DOHH2 (cell line): ENCODE results near the gene MAML2.
A peak's percentile ranks its signal among the peaks of the same experiment; 100 is the strongest.

Source experiments
- H3F3A ChIP-seq: fragments of 200-600 bp; sonication (generic), shearing (Covaris generic); 2 replicates; pipeline ENCODE4 v1.6.0; 2016; ENCODE audit warnings: antibody characterized with exemption, mild to moderate bottlenecking; ENCODE audit not compliant: control insufficient read depth, insufficient read depth
- H3K27ac ChIP-seq: fragments of 200-600 bp; sonication (generic); 2 replicates; pipeline ENCODE4 v1.5.1; 2014; ENCODE audit warnings: low read depth, mild to moderate bottlenecking, low read length, moderate library complexity
- H3K27me3 ChIP-seq: fragments of 200-600 bp; sonication (generic); 2 replicates; pipeline ENCODE4 v1.6.1; 2014; ENCODE audit warnings: mild to moderate bottlenecking, low read length, mixed read lengths; ENCODE audit not compliant: control insufficient read depth
- H3K36me3 ChIP-seq: fragments of 200-600 bp; sonication (generic); 2 replicates; pipeline ENCODE4 v1.6.1; 2014; ENCODE audit warnings: mild to moderate bottlenecking, low read length, moderate library complexity, mixed read lengths; ENCODE audit not compliant: control insufficient read depth
- H3K4me1 ChIP-seq: fragments of 200-600 bp; sonication (generic); 2 replicates; pipeline ENCODE4 v1.6.1; 2014; ENCODE audit warnings: mild to moderate bottlenecking, low read length, mixed read lengths; ENCODE audit not compliant: control insufficient read depth
- H3K4me2 ChIP-seq: fragments of 200-600 bp; sonication (generic); 2 replicates; pipeline ENCODE4 v1.6.0; 2014; ENCODE audit warnings: mild to moderate bottlenecking, low read length, moderate library complexity
- H3K4me3 ChIP-seq: fragments of 200-600 bp; sonication (generic); 2 replicates; pipeline ENCODE4 v1.5.1; 2014; ENCODE audit warnings: mild to moderate bottlenecking, low read length, mixed read lengths
- H3K79me2 ChIP-seq: fragments of 200-600 bp; sonication (generic); 2 replicates; pipeline ENCODE4 v1.6.1; 2014; ENCODE audit warnings: mild to moderate bottlenecking, low read length, mixed read lengths; ENCODE audit not compliant: control insufficient read depth
- H3K9me2 ChIP-seq: fragments of 200-600 bp; sonication (generic); replicated peaks from 2 replicates; pipeline ENCODE4 v1.6.1; 2014; ENCODE audit warnings: mild to moderate bottlenecking, low read length, mixed read lengths; ENCODE audit not compliant: control insufficient read depth
- H3K9me3 ChIP-seq: fragments of 200-600 bp; sonication (generic); 2 replicates; pipeline ENCODE4 v1.6.1; 2014; ENCODE audit warnings: antibody characterized with exemption, low read length, mixed read lengths; ENCODE audit not compliant: control insufficient read depth, insufficient read depth
- H4K20me1 ChIP-seq: fragments of 200-600 bp; sonication (generic); 2 replicates; pipeline ENCODE4 v1.6.0; 2014; ENCODE audit warnings: low read depth, mild to moderate bottlenecking, antibody characterized with exemption, low read length, moderate library complexity; ENCODE audit not compliant: control insufficient read depth, insufficient read depth
- CTCF ChIP-seq: fragments of 200-600 bp; sonication (generic); IDR thresholded peaks from one replicate; pipeline ENCODE4 v1.5.1; 2014; ENCODE audit warnings: antibody characterized with exemption, mild to moderate bottlenecking, low read depth, low read length; ENCODE audit not compliant: poor library complexity, severe bottlenecking
- EZH2phosphoT487 ChIP-seq: fragments of 200-600 bp; sonication (generic); IDR thresholded peaks from 2 replicates; pipeline ENCODE4 v1.6.1; 2017; ENCODE audit warnings: borderline replicate concordance, mild to moderate bottlenecking, antibody characterized with exemption, low read length, moderate library complexity, mixed read lengths

Gene MAML2

GRCh38 chr11:96254854-96255253 is 88.1 kb downstream of the MAML2 start:
- H3K4me2 ChIP-seq, result no peak overlapping the region
- H3K4me1 ChIP-seq, result peaks cover 61% of the 10 kb centered on the region
- H4K20me1 ChIP-seq, result no peaks in the 10 kb centered on the region
- no peaks in the 10 kb centered on the region; the same call in 1 of the 2 replicates for H3K9me3 ChIP-seq
- H3F3A ChIP-seq, result peaks cover 6% of the 10 kb centered on the region; the same call in 1 of the 2 replicates
- H3K79me2 ChIP-seq, result no peaks in the 10 kb centered on the region
- H3K27me3 ChIP-seq, result peaks cover 20% of the 10 kb centered on the region
- H3K9me2 ChIP-seq, result no peaks in the 10 kb centered on the region
- H3K27ac ChIP-seq, result no peak overlapping the region
- no peaks in the 10 kb centered on the region for H3K36me3 ChIP-seq
- no peak overlapping the region for H3K4me3 ChIP-seq
- TF ChIP-seq CTCF (no peak), EZH2phosphoT487 (no peak)

DNA sequence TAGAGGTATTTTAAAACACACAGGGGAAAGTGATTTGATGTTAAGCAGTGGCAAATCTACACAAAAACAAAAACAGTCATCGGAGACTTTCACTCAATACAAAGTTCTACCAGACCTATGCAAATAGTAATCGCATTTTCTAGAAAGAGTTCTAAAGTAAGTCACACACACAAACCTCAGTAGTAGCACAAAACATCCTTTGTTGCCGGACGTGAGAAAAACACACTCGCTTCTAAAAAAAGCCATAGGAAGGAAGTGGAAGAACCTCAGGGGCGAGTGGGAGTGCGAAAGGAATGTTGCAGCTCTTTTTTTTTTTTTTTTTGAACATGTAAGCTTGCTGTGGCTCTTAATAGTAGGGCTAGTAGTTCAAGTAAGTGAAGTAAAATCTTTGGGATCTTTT is 88.9 kb downstream of the MAML2 start:
- H4K20me1 ChIP-seq, result no peaks in the 10 kb centered on the region
- H3K27ac ChIP-seq, result no peak overlapping the region
- H3K79me2 ChIP-seq, result no peaks in the 10 kb centered on the region
- H3F3A ChIP-seq, result peaks cover 6% of the 10 kb centered on the region; the same call in 1 of the 2 replicates
- peaks cover 55% of the 10 kb centered on the region for H3K4me1 ChIP-seq
- peak overlapping the region; percentile 6 for H3K4me3 ChIP-seq
- TF ChIP-seq CTCF, result no peak
- TF ChIP-seq EZH2phosphoT487, result no peak
- no peaks in the 10 kb centered on the region; the same call in 1 of the 2 replicates for H3K9me3 ChIP-seq
- H3K36me3 ChIP-seq, result no peaks in the 10 kb centered on the region
- peaks cover 24% of the 10 kb centered on the region for H3K27me3 ChIP-seq
- H3K9me2 ChIP-seq, result no peaks in the 10 kb centered on the region
- H3K4me2 ChIP-seq, result peak overlapping the region; percentile 58

- peaks cover 19% of the 10 kb centered on the region for H3K4me1 ChIP-seq
- H3K4me3 ChIP-seq, result no peak overlapping the region
- H3K9me2 ChIP-seq, result no peaks in the 10 kb centered on the region
- H3K79me2 ChIP-seq, result no peaks in the 10 kb centered on the region
- no peak overlapping the region for H3K27ac ChIP-seq
- no peaks in the 10 kb centered on the region; the same call in 1 of the 2 replicates for H3K9me3 ChIP-seq
- peaks cover 10% of the 10 kb centered on the region; the same call in 1 of the 2 replicates for H3K27me3 ChIP-seq
- no peak overlapping the region for H3K4me2 ChIP-seq
- H3K36me3 ChIP-seq, result no peaks in the 10 kb centered on the region
- TF ChIP-seq CTCF, result no peak
- no peak for TF ChIP-seq EZH2phosphoT487
- H4K20me1 ChIP-seq, result no peaks in the 10 kb centered on the region
- no peaks in the 10 kb centered on the region; the same call in 1 of the 2 replicates for H3F3A ChIP-seq
These were observed 96.1 kb downstream of the MAML2 start for GRCh38 chr11:96246718-96247552.
